Nephron progenitor cell (in vitro differentiated cells): ENCODE data around the gene SPON1.
A peak's percentile ranks its signal among the peaks of the same experiment; 100 is the strongest.
"Not testable (repeated sequence)": the region's sequence is repeated elsewhere in the genome, so short reads cannot be mapped to it uniquely, and the experiment has no call there.

Experiments used
- DNase-seq: peaks from one replicate; pipeline ENCODE4 v3.0.0; 2021
- H3K27ac Mint-ChIP-seq: 2 replicates; pipeline ENCODE4 v1.8.0; 2021; ENCODE audit warnings: mild to moderate bottlenecking, moderate library complexity, mixed read lengths
- H3K27me3 Mint-ChIP-seq: 2 replicates; pipeline ENCODE4 v1.8.0; 2021; ENCODE audit warnings: mild to moderate bottlenecking, low read depth, mixed read lengths; ENCODE audit not compliant: poor library complexity
- H3K36me3 Mint-ChIP-seq: 2 replicates; pipeline ENCODE4 v1.8.0; 2021; ENCODE audit warnings: low read depth, mixed read lengths
- H3K4me1 Mint-ChIP-seq: 2 replicates; pipeline ENCODE4 v1.8.0; 2021; ENCODE audit warnings: mixed read lengths
- H3K4me3 Mint-ChIP-seq: 2 replicates; pipeline ENCODE4 v1.8.0; 2021; ENCODE audit warnings: mild to moderate bottlenecking, moderate library complexity, mixed read lengths
- H3K9me3 Mint-ChIP-seq: 2 replicates; pipeline ENCODE4 v1.8.0; 2021; ENCODE audit warnings: mild to moderate bottlenecking, moderate library complexity, mixed read lengths
- TF ChIP-seq, protein P1 (sequence below): fragments of 200-600 bp; sonication (generic); IDR thresholded peaks from 2 replicates; pipeline ENCODE4 v1.5.0; 2021; ENCODE audit warnings: antibody characterized with exemption

SPON1 gene

DNA sequence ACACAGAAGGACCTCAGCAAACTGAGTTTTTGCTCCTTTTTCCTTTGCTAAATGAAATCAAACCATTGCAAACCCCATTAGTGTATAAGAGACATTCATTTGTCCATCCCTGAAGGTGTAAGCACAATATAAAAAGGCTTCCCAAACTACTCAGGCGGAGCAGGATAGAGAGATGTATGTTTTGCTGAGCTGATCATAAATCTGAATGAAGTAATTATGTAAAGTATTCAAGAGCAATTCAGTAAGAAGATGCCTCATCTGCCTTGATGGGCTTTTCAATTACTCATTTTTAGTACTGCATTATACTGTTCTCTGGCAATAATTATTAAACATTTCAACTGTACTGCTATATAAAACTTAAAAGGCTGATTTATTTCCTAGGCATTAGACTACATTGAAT is 65.0 kb downstream of the SPON1 start:
- H3K4me3 Mint-ChIP-seq = no peak overlapping the region
- H3K27ac Mint-ChIP-seq = no peak overlapping the region
- no peaks in the 10 kb centered on the region for H3K27me3 Mint-ChIP-seq
- H3K36me3 Mint-ChIP-seq = peaks cover 8% of the 10 kb centered on the region
- peaks cover 7% of the 10 kb centered on the region for H3K9me3 Mint-ChIP-seq
- peaks cover 48% of the 10 kb centered on the region for H3K4me1 Mint-ChIP-seq
- TF ChIP-seq, protein P1, sequence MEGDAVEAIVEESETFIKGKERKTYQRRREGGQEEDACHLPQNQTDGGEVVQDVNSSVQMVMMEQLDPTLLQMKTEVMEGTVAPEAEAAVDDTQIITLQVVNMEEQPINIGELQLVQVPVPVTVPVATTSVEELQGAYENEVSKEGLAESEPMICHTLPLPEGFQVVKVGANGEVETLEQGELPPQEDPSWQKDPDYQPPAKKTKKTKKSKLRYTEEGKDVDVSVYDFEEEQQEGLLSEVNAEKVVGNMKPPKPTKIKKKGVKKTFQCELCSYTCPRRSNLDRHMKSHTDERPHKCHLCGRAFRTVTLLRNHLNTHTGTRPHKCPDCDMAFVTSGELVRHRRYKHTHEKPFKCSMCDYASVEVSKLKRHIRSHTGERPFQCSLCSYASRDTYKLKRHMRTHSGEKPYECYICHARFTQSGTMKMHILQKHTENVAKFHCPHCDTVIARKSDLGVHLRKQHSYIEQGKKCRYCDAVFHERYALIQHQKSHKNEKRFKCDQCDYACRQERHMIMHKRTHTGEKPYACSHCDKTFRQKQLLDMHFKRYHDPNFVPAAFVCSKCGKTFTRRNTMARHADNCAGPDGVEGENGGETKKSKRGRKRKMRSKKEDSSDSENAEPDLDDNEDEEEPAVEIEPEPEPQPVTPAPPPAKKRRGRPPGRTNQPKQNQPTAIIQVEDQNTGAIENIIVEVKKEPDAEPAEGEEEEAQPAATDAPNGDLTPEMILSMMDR = no peak
- DNase-seq = no peak

DNA sequence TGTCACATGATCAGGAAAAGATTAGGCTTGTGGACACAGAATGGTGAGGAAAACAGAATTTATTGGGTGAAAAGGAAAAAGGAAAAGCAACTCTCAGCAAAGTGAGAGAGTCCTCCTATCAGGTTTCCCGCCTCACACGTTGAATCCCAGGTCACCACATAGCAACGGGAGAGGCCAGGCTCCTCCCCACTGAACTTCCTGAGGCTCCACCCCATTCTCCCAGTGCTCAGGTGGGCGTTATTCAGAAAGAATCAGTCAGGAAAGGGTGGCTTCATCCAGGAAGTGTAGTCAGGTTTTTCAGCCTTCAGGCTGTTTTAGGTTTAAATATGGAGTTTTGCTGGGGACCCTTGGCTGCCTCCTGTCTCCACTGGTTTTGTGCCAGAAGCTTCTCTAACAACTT is 66.9 kb downstream of the SPON1 start:
- Mint-ChIP-seq H3K4me3 (no peak overlapping the region), H3K27ac (peak overlapping the region; percentile 20), H3K36me3 (no peaks in the 10 kb centered on the region), H3K27me3 (no peaks in the 10 kb centered on the region), H3K9me3 (no peaks in the 10 kb centered on the region), H3K4me1 (peaks cover 39% of the 10 kb centered on the region)
- DNase-seq = peak; percentile 14
- TF ChIP-seq, protein P1 = no peak

DNA sequence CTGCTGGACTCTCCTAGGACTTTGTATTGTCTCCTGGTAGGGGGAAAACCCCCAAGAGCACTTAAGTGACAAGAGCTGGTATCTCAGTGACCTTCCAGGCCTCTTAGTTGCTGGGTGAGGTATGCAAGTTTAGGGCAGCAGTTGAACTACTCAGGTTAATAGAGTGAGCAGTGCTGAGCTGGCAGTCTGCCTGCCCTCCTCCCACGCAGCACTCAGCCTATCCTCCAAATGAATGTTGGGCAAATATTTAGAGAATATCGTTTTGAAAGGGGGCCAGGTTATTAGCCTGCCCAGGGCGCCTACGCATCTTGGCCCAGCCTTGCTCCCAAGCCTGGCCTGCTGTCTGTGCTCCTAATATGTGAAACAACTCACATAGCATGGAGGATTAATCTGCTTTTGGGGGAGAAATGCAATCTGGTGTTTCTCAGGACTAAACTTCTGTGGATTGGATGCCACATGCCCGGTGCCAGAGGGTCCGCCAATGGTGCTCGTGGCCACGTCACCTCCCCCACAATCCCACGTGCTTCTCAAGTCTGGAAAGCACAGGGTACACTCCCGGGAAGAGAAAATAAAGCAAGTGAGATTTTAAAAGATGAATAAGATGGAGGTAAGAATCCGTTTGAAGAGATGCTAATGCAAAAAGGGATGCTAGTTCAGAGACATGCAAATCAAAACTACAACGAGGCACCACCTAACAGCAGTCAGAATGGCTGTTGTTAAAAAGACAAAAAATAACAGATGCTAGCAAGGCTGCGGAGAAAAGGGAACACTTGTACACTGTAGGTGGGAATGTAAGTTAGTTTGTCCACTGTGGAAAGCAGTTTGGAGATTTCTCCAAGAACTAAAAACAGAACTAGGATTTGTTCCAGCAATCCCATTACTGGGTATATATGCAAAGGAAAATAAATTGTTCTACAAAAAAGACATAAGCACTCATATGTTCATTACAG is 67.7 kb downstream of the SPON1 start:
- TF ChIP-seq, protein P1 = no peak
- Mint-ChIP-seq H3K27ac (no peak overlapping the region), H3K36me3 (no peaks in the 10 kb centered on the region), H3K4me1 (peaks cover 39% of the 10 kb centered on the region), H3K9me3 (no peaks in the 10 kb centered on the region), H3K27me3 (no peaks in the 10 kb centered on the region), H3K4me3 (no peak overlapping the region)
- no peak for DNase-seq

DNA sequence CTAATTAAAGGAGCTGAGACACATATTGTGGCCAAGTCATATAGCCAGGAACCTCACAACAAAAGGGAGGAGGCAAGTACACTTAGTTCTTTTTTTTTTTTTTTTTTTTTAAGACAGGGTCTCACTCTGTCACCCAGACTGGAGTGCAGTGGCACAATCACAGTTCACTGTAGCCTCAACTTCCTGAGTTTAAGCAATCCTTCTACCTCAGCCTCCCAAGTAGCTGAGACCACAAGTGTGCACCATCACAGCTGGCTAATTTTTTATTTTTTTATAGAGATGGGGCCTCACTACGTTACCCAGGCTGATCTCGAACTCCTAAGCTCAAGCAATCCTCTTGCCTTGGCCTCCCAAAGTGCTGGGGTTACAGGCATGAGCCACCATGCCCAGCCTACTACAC is 73.0 kb downstream of the SPON1 start:
- H3K4me3 Mint-ChIP-seq, H3K9me3 Mint-ChIP-seq, DNase-seq, H3K4me1 Mint-ChIP-seq, H3K27me3 Mint-ChIP-seq, H3K27ac Mint-ChIP-seq: not testable (repeated sequence)
- H3K36me3 Mint-ChIP-seq = peaks cover 17% of the 10 kb centered on the region

DNA sequence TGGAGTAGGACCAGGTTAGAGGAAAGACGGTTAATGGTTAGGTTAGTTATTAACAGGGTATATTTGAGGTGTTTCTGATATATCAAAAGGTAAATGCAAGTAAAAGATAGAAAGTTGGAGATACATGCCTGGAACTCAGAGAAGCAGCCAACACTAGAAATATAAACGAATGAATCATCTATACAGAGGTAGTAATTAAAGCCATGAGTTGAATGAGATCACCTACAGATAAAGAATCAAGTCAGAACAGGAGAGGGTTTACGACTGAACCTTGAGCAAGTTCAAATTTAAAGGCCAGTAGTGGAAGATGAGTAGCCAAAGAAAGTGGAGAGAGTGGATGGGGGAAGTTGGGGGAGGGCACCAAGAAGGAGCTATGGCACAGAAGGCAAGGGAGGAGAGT is 73.9 kb downstream of the SPON1 start:
- no peaks in the 10 kb centered on the region for H3K4me1 Mint-ChIP-seq
- DNase-seq = no peak
- H3K27me3 Mint-ChIP-seq = no peaks in the 10 kb centered on the region
- peaks cover 17% of the 10 kb centered on the region for H3K36me3 Mint-ChIP-seq
- H3K27ac Mint-ChIP-seq = no peak overlapping the region
- no peak overlapping the region for H3K4me3 Mint-ChIP-seq
- peaks cover 4% of the 10 kb centered on the region for H3K9me3 Mint-ChIP-seq
- TF ChIP-seq, protein P1 = no peak

DNA sequence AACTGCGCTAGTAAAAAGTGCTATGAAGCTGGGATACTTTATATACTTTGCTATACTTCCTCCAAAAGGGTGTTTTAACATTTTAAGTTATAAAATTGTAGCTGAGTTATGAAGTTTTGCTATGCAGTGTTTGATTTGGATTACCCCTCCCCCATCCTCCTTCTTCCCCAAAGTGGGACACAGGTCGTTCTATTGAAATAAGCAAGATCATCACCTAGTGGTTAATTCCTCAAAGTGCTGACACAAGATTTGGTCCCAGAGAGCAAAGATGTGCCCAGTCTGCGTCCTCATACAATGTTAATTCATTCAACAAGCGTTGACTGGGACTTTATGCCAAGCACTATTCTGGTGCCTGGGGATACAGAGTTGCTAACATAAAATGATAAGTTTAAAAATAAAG is 78.5 kb downstream of the SPON1 start:
- Mint-ChIP-seq H3K4me3 (no peak overlapping the region), H3K27ac (no peak overlapping the region), H3K4me1 (no peaks in the 10 kb centered on the region), H3K27me3 (no peaks in the 10 kb centered on the region), H3K36me3 (peaks cover 21% of the 10 kb centered on the region), H3K9me3 (peaks cover 4% of the 10 kb centered on the region)
- no peak for DNase-seq
- TF ChIP-seq, protein P1 = peak; percentile 28
